GM19397 (cell line): ENCODE data around the gene KCNMA1.
"Not testable (repeated sequence)": the region's sequence is repeated elsewhere in the genome, so short reads cannot be mapped to it uniquely, and the experiment has no call there.

Experiments
- ATAC-seq: cut with Tn5 transposase; IDR thresholded peaks from one replicate; pipeline ENCODE4 v1.9.1; 2021; ENCODE audit warnings: mild to moderate bottlenecking, moderate library complexity; ENCODE audit not compliant: unreplicated experiment

KCNMA1 gene

DNA sequence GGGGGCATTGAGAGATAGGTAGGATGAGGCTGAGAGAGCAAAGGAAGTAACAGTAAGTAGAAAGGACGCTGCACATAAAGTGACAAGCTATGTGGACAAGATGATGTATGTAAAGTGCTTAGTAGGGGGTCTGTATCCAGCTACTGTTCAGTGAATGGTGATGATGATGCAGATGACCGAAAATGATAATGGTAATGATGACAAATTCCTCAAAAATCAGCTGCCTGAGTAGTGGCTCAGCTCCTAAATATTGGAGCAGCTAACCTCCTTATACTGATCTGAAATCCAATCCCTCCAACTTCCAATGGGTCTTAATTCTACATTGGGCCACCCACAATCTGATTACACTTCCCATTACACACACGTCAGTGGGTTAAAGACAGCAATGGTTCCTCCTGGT, 27.1 kb upstream of the KCNMA1 start:
- no peak for ATAC-seq

DNA sequence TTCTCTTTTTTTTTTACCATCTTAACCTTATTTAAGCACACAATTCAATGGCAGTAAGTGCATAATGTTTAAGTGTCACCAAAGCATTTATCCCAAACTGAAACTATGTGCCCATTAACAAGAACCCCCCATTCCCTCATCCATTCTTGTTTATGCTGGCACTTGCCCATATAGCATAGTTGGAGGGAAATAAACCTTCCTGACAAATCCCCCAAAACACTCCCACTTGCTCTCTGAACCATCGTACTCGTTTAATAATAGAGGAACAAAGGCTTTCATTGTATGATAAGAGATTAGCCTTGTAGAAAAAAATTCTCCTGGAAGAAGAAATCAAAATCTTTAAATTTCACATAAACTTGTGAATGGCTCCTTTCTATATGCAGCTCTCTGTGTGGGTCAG, 26.4 kb upstream of the KCNMA1 start:
- no peak for ATAC-seq

DNA sequence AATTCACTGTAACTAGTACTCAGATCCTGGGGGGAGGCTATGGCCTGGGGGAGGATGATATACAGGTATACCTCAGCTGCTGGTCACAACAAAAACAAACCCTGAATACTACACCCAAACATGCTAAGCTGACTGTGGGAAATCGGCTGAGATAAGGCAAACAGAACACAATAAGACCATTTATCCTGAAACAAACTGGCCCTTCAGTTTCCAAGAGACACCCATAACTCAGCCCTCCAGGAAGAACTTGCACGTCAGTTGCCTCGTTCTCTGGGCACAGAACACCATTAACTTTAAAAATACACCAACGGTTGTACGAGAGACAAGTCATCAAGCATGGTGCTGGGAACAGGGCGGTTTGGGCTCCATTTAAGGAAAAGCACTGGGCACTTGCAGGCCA, 24.1 kb upstream of the KCNMA1 start:
- ATAC-seq = no peak

DNA sequence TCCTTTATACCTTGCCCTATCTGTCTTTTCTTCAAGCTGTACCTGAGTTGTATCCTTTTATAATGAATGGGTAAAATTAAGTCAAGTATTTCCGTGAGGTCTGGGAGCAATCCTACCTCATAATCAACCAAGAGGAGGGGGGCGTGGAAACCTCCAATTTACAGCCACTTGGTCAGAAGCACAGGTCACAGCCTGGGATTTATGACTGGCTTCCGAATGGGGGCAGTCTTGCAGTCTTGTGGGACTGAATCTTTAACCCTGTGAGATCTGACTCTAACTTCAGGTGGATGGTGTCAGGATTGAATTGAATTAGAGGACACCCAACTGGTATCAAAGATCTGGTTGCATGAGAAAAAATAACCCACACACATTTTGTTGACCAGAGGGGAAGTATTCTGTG, 23.5 kb upstream of the KCNMA1 start:
- ATAC-seq = no peak

DNA sequence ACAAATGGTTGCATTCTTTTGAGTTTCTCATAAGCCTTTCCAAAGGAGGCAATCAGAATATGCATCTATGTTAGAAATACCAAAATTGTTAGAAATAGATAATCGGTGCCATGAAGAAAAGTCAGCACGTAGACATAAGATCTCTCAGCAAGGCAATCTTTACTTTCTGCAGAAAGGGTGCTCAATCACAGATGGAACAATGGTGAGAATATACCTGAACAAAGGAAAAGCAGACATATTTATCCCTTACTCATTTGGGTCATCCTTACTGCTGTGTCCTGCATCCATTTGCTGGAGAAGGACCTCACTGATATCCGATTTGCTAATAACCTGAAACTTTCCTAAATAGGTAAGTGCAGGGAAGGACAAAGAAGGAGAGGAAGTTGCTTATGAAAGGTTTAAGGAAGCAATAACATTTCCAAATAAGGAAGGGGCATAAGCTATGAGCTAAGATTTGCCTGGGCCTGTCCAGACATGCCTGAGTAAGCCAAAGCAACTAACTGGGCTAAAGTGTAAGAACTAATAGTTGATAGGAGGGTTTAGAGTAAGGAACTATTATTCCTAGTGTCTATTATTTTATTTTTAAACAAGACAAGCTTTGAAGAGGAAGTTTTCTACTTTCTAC, 21.6 kb upstream of the KCNMA1 start:
- ATAC-seq = not testable (repeated sequence)

DNA sequence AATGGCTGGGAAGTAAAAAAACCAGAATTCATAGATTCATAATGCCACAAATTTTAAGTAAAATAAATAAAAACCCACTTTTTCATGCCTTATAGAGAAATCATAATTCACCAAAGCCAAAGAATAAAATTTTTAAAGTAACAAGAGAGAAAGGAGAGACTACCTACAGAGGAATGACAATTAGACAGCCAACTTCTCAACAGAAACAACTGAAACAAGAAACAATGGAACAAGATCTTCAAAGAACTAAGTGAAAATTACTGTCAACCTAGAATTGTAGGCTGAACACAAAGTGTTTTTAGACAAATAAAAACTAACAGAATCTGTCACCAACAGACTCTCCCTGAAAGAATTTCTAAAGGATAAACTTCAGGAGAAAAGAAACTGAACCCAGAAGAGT, 15.6 kb upstream of the KCNMA1 start:
- no peak for ATAC-seq

DNA sequence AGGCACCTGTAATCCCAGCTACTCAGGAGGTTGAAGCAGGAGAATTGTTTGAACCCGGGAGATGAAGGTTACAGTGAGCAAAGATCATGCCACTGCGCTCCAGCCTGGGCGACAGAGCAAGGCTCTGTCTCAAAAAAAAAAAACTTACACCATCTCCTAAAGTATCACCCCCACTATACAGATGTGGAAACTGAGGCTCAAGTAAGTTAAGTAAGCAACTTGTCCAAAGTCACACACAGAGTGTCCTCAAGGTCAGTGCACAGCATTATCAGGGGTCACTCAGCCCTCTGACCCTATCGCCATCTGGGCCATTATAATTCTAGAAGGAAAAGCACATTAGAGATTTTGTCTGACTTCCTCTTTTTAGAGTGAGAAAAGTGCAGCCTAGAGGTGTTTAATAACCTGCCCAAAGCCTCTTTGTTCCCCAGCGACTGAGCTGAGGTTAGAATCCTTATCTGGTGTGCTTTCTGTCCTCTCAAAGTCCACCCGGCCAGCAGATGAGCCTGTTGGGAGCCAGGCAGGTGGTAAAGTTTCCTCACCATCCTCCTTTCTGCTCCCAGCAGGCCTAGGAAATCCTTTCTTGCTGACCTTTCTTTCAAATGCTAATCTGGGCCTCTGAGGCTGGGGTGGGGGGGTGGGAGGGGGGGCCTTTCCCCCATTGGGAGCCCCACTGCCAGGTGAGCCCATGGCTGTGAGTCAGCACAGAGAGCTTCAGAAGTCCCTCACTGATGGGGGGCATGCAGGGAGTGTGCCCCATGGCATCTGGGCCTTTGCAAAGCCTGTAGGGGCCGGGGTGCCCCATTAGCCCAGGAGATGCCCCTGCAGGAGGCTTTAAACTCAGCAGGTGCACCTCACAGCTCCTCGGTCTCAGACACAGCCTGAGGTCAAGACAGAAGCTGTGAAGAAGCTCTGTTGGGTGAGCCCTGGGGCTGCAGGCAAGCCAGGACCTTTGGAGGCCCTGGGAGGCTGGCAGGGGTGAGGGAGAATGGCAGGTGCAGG, 12.0 kb upstream of the KCNMA1 start:
- ATAC-seq = no peak

DNA sequence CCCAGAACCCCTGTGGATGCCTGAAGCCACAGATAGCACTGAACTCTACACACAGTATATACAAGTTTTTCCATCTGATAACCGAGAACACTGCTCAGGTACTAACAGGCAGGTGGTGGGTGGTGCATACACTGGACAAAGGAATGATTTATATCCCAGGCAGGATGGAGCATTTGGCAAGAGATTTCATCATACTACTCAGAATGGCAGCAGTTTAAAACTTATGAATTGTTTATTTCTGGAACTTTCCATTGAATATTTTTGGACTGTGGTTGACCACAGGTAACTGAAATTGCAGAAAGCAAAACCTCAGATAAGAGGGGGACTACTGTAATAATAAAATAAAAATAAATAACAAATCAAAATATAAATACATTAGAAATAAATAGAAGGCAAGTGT, 10.9 kb upstream of the KCNMA1 start:
- ATAC-seq = no peak

DNA sequence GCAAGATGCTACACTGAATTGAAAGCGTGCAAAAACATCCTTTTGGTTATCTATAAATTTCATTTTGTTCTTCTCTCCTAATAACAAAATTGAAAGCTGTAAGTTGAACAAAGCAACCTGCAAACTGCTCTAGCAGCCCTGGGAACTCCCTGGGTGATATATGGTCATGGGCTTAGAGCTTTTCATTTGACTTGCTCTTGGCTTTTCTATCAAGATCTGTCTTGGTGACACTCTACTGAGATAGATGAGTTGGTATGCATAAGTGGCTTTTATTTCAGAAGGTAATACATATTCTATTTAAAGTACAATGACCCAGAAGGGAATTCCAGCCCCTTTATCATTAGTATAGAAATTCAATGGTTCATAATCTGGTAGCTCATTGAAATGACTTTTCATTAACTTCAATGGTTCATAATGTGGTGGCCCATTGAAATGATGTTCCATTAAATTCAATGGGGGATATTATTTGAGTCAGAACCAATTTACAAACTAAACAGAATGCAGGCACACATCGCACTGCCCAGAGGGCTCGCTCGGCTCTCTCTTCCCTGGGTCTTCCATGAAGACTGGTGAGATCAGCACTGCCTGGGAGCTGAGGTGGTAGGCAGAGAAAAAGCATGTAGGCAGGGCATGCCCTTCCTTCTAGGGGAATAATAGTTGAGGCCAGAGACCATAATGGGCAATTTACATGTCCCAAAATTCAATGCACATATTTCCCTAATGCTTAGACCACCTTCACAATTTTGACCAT, 10.1 kb upstream of the KCNMA1 start:
- ATAC-seq = no peak

DNA sequence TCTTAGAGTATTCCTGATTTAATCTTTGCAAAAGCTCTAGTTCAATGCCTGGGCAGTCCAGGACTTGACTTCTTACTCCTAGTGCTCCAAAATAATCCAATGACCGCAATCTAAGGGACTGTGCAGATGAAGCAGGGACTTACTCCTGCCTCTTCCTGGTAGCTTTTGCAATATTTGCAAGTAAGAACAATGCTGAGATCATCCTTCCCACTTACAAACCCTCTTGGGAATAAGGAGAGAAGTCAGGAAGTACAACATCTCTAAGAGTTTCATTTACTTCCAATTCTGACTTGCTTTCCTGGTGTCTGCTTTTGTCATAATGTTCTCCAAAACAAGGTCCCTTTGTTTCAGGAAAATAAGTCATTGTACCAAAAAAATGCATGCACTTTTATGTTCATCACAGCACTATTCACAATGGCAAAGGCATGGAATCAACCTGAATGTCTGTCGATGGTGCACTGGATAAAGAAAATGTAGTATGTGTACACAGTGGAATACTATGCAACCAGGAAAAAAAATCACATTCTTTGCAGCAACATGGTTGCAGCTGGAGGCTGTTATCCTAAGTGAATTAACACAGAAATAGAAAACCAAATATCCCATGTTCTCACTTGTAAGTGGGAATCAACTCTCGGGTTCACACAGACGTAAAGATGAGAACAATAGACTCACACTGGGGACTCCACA, 7.1 kb upstream of the KCNMA1 start:
- no peak for ATAC-seq

DNA sequence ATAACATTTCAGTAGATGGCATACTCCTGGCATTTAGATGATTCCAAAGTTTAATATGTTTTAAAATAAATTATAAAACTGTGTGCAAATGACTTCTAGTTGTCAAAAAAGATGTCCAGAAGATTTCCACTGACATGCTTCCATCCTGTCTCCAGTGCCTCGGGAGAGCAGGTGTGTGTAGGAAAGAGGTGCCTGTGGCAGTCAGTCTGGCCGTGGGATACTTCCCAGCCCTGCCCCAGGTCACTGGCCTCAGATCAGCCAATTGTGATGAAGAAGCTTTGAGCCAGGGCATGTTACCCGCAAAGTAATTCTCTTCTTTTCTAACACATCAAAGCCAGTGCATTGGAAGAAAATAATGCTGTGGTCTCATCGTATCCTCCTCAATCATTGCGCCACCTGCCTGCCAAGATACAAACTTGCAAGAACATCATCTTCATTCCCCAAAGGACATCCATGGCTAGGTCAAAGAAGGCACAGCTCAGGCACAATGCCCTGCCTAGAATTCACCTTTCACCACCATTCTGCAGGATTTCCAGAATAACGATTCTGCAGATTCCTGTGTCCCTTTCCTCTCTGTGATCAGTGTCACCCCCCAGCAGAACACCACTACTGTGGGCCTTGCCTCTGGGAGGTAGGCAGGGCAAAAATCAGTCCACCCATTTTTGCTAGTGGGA, 6.3 kb upstream of the KCNMA1 start:
- ATAC-seq = no peak

DNA sequence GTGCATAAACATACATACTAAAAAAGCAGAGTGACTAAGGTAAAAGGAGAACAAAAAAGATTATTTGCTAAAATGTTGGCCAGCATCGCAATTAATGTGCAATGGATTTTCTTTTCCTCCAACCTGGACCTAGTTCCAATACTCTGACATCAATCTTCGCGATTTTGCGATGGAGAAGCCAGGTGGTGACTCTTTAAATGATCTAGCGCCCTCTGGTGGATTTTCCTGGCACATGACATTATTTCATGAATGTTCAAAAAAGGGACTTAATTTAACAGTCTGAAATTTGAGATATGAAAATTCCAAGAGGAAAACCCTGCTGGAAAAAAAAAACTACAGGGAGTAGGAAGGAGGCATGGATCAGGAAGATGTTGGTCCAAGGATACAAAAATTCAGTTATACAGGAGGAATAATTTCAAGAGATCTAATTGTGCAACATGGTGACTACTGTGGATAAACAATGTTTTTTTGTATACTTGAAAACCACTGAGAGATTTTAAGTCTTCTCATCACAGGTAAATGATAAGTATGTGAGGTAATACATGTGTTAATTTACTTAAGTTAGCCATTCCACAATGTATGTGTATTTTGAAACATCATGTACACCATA, 4.3 kb upstream of the KCNMA1 start:
- ATAC-seq = no peak

DNA sequence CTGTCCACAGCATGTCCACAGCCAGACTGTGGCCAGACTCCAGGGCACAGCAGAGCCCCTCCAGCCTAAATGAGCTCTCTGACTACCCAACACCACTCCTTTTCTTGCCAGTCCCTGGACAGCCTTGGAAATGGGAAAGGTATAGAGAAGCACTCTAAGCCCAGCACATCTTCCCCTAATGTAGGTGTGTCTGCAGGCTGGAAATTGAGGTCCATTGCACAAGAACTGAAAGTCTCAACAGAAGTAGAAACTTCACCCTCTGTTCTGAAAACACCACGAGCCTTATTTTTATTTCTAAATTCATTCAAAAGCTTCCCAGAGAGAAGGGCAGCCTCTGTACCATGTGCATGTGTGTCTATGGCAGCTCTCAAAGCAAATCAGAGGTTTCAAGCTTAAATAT, 3.7 kb upstream of the KCNMA1 start:
- no peak for ATAC-seq

DNA sequence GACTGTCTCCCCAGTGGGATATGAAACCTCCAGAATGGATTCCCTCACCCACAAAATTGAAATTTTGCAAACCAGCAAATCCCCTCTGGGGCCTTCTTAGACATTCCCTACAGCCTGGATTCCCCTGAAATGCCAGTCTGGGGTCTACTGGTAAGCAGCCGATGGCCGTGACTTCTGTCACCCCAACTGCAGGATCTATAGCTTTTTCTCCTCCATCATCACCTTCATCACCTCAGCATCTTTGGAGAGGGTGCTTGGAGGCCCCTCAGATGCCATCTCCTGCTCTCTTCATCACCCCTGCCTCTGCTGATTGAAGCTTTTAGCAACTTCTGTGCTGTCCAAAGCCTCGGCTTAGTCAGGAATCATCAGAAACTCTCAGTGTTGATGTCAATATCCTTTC, 2.6 kb upstream of the KCNMA1 start:
- ATAC-seq = no peak

DNA sequence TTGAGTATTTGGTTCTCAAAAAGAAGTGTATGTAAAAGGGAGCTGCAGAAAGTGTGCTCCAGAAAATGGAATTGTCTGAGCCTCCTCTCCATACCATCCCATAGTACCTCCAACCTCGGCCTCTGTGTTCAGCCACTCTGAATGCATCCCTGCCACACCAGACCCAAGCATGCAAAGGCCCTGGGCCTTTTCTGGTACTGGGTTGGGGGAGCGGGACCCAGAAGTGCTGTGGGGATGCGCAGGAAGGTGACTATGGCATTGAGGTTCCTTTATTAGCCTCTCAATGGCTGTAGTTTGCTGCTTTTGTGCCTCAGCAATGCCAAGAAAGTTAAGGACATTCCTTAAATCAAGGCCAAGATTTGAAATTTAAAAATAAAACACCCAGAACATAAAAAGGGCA, 2.1 kb upstream of the KCNMA1 start:
- ATAC-seq = no peak

DNA sequence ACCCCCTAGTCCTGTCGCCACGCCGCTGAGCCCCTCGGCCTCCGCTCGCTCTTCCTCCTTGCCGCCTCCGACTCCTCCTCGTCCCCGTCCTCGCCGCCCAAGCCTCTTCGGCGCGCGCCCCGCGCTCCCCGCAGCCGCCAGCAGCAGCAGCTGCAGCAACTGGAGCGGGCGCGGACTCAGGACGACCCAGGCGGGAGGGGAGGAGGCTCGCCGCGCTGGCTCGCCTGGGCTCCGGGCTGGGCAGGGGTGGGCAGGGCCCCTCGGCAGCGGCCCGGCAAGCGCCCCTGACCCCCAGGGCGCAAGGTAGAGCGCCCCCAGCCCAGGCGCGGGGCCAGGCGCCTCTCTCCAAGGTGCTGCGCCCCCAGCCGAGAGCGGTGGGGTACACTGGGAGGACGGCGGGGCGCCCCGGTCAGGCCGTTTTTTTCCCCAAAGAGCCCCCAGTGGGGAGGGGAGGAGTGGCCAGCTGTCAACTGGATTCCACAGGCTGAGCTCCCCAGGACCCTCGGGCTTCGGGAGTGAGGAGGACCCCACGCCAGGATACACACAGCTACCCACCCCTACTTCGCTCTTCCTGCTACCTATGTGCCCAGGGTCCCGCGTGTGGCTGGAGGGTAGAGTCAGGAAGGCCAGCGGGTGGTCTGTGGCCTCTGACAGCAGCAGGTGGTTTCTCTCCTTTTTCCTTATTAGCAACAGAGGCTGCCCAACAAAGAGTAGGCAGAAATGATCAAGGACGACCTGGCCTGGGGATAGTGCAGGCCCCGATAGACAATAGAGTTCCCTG, 903 bp upstream of the KCNMA1 start:
- no peak for ATAC-seq

DNA sequence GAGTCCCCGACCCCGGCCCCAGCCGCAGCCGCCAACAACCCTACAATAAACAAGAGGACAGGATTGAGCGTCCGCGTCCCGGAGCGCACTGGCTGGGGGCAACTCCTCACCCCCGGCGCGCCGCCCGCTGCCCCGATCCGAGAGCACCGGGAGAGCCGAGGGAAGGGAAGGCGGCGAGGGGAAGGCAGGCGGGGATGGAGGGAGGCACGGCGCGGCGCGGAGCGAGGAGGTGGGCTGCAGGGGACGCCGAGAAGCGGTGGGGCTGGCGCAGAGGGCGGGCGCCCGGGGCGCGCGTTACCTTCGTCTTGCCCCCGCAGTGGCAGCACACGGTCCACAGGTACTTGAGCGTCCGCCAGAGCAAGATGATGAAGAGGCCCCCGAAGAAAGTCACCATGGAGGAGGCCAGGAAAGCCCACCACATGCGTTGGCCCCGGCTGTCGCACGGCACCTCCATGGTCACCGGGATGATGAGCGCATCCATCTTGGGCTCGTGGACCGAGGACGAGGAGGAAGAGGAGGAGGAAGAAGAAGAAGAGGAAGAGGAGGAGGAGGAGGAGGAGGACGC, 559 bp downstream of the KCNMA1 start:
- no peak for ATAC-seq

DNA sequence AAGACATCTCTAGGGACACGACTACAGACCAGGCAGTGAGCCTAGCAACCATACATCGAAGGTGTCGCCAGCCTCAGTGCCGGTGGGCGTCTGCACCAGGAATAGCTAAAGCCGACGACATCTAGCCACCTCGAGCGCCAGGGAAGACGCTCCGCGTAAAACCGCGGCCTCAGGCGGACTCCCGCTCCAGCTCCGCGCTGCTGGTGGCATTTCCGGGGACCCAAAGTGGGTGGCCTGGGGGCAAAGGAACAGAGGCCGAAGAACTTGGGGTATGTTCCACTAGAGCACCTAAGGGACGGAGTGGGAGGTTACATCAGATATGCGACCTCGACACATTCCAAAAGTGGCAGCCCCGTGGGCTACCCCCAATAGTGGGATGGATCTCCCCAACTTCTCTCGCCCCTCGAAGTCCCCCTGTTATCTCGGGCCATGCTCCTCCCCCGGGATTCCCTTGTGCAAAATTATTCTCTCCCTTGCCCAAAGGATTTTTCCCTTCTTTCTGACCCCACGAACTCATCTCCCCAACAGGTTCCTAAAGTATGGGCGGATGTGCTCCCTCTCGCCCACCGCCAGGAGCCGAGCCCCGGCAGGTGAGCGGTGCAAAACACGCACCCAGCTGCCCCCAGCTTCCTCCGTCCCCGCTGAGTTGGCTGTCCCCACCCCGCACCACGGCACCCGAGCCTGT, 1.2 kb downstream of the KCNMA1 start:
- ATAC-seq = no peak
